GM12873 (cell line): ENCODE results near the gene CD69.

Experiments
- CTCF ChIP-seq: IDR thresholded peaks from 2 replicates; pipeline ENCODE4 v1.5.1; 2012; ENCODE audit warnings: low read depth, mild to moderate bottlenecking, moderate library complexity, low read length, control low read depth; ENCODE audit not compliant: insufficient read depth; ENCODE audit errors: missing control alignments

The CD69 gene

GRCh38 chr12:9760699-9761418 is at the start of gene CD69:
Gene CD69, minus strand, starts transcription at chr12:9760901. Its CDS starts 81 bp downstream, at chr12:9760820.
- no peak for TF ChIP-seq CTCF

GRCh38 chr12:9809866-9810265 is 49.2 kb upstream of the CD69 start:
- TF ChIP-seq CTCF, result no peak

- no peak for TF ChIP-seq CTCF
These were observed 48.6 kb upstream of the CD69 start for GRCh38 chr12:9809338-9809737.

GRCh38 chr12:9808504-9808903 is 47.8 kb upstream of the CD69 start:
- TF ChIP-seq CTCF, result no peak

- TF ChIP-seq CTCF, result no peak
These were observed 46.0 kb upstream of the CD69 start for GRCh38 chr12:9806714-9807113.

- no peak for TF ChIP-seq CTCF
These were observed 45.2 kb upstream of the CD69 start for GRCh38 chr12:9805883-9806282.

GRCh38 chr12:9799961-9800360 is 39.3 kb upstream of the CD69 start:
- no peak for TF ChIP-seq CTCF
